ENCODE measurements around the gene GATD1.

Gene GATD1

GRCh38 chr11:727281-727701 lies 50.0 kb downstream of the GATD1 start:
- H3K27ac ChIP-seq (ENCODE audit: low read length): no peak overlapping the region
- no peak overlapping the region for H3K4me2 ChIP-seq (ENCODE audit: low read length)
- no peaks in the 10 kb centered on the region for H4K20me1 ChIP-seq (ENCODE audit: insufficient read depth, low read length)
- no peak overlapping the region for H3K4me3 ChIP-seq (ENCODE audit: low read length)
- no peaks in the 10 kb centered on the region for H3K79me2 ChIP-seq (ENCODE audit: low read length)
- H3K9me3 ChIP-seq (ENCODE audit: insufficient read depth, low read length): no peaks in the 10 kb centered on the region
- H3K9ac ChIP-seq (ENCODE audit: low read length): no peak overlapping the region
- peaks cover 21% of the 10 kb centered on the region for H3K27me3 ChIP-seq (ENCODE audit: low read depth, low read length)
- H3K36me3 ChIP-seq (replicated peaks; ENCODE audit: low read depth, low read length): no peaks in the 10 kb centered on the region
- TF ChIP-seq EZH2phosphoT487 (IDR thresholded peaks at IDR 0.05; ENCODE audit: low read depth): no peak
- TF ChIP-seq CTCF (IDR thresholded peaks at IDR 0.05; ENCODE audit: low read depth, low read length): no peak
- no peak overlapping the region for H2AFZ ChIP-seq (ENCODE audit: low read depth, low read length)
- H3K4me1 ChIP-seq (ENCODE audit: low read length): peaks cover 33% of the 10 kb centered on the region

GRCh38 chr11:726278-727220 lies 50.7 kb downstream of the GATD1 start:
- Histone ChIP-seq H4K20me1 (ENCODE audit: insufficient read depth, low read length) (no peaks in the 10 kb centered on the region), H2AFZ (ENCODE audit: low read depth, low read length) (peak overlapping the region; percentile 64; the same call in 1 of the 2 replicates), H3K27me3 (ENCODE audit: low read depth, low read length) (peaks cover 24% of the 10 kb centered on the region), H3K4me3 (ENCODE audit: low read length) (peak overlapping the region; percentile 83), H3K9me3 (ENCODE audit: insufficient read depth, low read length) (no peaks in the 10 kb centered on the region), H3K4me2 (ENCODE audit: low read length) (peak overlapping the region; percentile 88), H3K79me2 (ENCODE audit: low read length) (no peaks in the 10 kb centered on the region), H3K4me1 (ENCODE audit: low read length) (peaks cover 40% of the 10 kb centered on the region), H3K27ac (ENCODE audit: low read length) (no peak overlapping the region), H3K36me3 (replicated peaks; ENCODE audit: low read depth, low read length) (no peaks in the 10 kb centered on the region), H3K9ac (ENCODE audit: low read length) (peak overlapping the region; percentile 59)
- TF ChIP-seq CTCF (IDR thresholded peaks at IDR 0.05; ENCODE audit: low read depth, low read length): no peak
- no peak for TF ChIP-seq EZH2phosphoT487 (IDR thresholded peaks at IDR 0.05; ENCODE audit: low read depth)

- Histone ChIP-seq H3K4me2 (ENCODE audit: low read length) (peak overlapping the region; percentile 88), H3K9me3 (ENCODE audit: insufficient read depth, low read length) (no peaks in the 10 kb centered on the region), H3K9ac (ENCODE audit: low read length) (peak overlapping the region; percentile 59), H3K27me3 (ENCODE audit: low read depth, low read length) (peaks cover 28% of the 10 kb centered on the region), H4K20me1 (ENCODE audit: insufficient read depth, low read length) (no peaks in the 10 kb centered on the region), H3K36me3 (replicated peaks; ENCODE audit: low read depth, low read length) (no peaks in the 10 kb centered on the region), H3K4me3 (ENCODE audit: low read length) (peak overlapping the region; percentile 83), H3K79me2 (ENCODE audit: low read length) (no peaks in the 10 kb centered on the region), H3K27ac (ENCODE audit: low read length) (no peak overlapping the region), H3K4me1 (ENCODE audit: low read length) (peaks cover 47% of the 10 kb centered on the region), H2AFZ (ENCODE audit: low read depth, low read length) (peak overlapping the region; percentile 68; the same call in 1 of the 2 replicates)
- no peak for TF ChIP-seq EZH2phosphoT487 (IDR thresholded peaks at IDR 0.05; ENCODE audit: low read depth)
- TF ChIP-seq CTCF (IDR thresholded peaks at IDR 0.05; ENCODE audit: low read depth, low read length): no peak
Measured at GRCh38 chr11:725624-726202, 51.6 kb downstream of the GATD1 start.

GRCh38 chr11:724778-725386 lies 52.4 kb downstream of the GATD1 start:
- H3K79me2 ChIP-seq (ENCODE audit: low read length): no peaks in the 10 kb centered on the region
- H3K9me3 ChIP-seq (ENCODE audit: insufficient read depth, low read length): no peaks in the 10 kb centered on the region
- peak overlapping the region; percentile 59; the same call in 1 of the 2 replicates for H3K9ac ChIP-seq (ENCODE audit: low read length)
- H4K20me1 ChIP-seq (ENCODE audit: insufficient read depth, low read length): no peaks in the 10 kb centered on the region
- H3K4me3 ChIP-seq (ENCODE audit: low read length): peak overlapping the region; percentile 83
- peaks cover 27% of the 10 kb centered on the region for H3K27me3 ChIP-seq (ENCODE audit: low read depth, low read length)
- TF ChIP-seq EZH2phosphoT487 (IDR thresholded peaks at IDR 0.05; ENCODE audit: low read depth) (no peak), CTCF (IDR thresholded peaks at IDR 0.05; ENCODE audit: low read depth, low read length) (no peak)
- H3K36me3 ChIP-seq (replicated peaks; ENCODE audit: low read depth, low read length): no peaks in the 10 kb centered on the region
- H3K27ac ChIP-seq (ENCODE audit: low read length): no peak overlapping the region
- H2AFZ ChIP-seq (ENCODE audit: low read depth, low read length): no peak overlapping the region
- peaks cover 47% of the 10 kb centered on the region for H3K4me1 ChIP-seq (ENCODE audit: low read length)
- peak overlapping the region; percentile 88 for H3K4me2 ChIP-seq (ENCODE audit: low read length)
